ENCODE data around the gene TRAF5.

Gene TRAF5

GRCh38 chr1:211333906-211334305 lies 7.3 kb downstream of the TRAF5 start:
- H3K36me3 Mint-ChIP-seq (ENCODE audit: low read depth), result peaks cover 32% of the 10 kb centered on the region
- peak overlapping the region; percentile 27 for H3K27ac Mint-ChIP-seq
- H3K4me1 Mint-ChIP-seq (ENCODE audit: low read depth), result peaks cover 83% of the 10 kb centered on the region
- H3K4me3 Mint-ChIP-seq, result no peak overlapping the region
- H3K9me3 Mint-ChIP-seq, result no peaks in the 10 kb centered on the region
- H3K27me3 Mint-ChIP-seq (ENCODE audit: low read depth), result no peaks in the 10 kb centered on the region

DNA sequence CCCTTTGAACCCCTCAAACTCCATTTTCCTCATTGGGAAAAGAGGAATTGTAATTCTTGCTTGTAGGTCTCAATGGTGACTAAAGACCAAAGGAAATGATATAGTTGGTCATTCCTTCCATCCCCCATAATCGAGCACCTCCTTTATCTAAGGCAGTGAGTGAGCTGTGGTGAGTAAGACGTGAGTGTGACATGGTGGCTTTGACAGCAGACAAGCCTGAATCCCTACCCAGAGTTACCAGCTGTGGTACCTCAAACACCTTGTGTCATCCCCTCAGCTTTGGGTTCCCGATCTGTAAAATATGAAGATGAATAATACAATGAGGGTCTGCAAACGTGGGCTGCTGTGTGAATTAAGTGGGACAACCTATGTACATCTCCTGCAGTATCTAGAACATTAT lies 8.4 kb downstream of the TRAF5 start:
- Mint-ChIP-seq H3K36me3 (ENCODE audit: low read depth) (peaks cover 30% of the 10 kb centered on the region), H3K27me3 (ENCODE audit: low read depth) (no peaks in the 10 kb centered on the region), H3K9me3 (no peaks in the 10 kb centered on the region), H3K27ac (peak overlapping the region; percentile 92), H3K4me3 (peak overlapping the region; percentile 69), H3K4me1 (ENCODE audit: low read depth) (peaks cover 80% of the 10 kb centered on the region)

DNA sequence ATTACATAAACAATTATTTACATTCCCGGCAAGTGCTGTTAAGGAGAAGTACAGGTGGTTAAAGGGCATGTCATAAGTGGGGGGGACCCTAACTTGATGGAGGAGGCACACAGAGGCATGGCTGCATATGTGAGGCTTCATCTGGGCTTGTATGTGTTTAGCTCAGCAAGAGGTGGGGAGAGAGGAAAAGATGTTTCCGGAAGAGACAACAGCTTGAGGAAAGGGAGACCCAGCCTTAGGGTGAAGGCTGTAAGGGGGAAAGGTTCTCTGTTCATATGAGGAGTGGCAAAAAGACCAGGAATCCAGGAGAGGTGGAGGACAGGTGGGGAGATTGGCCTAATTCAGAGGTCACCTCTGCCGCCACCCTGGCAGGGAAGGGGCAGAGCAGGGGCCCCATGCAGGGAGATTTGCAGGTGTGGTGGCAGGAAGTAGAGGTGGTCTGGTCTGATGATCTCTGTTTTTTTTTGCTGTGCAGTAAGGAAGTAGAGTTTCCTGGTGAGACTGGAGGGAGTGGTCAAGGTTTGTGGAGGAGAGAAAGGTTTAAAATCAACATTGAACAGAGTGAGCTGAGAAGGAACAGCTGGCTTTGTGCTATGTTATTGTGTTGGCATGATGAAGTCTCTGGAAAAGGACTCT lies 9.0 kb downstream of the TRAF5 start:
- no peaks in the 10 kb centered on the region for H3K9me3 Mint-ChIP-seq
- no peaks in the 10 kb centered on the region for H3K27me3 Mint-ChIP-seq (ENCODE audit: low read depth)
- H3K4me1 Mint-ChIP-seq (ENCODE audit: low read depth), result peaks cover 74% of the 10 kb centered on the region
- peaks cover 23% of the 10 kb centered on the region for H3K36me3 Mint-ChIP-seq (ENCODE audit: low read depth)
- H3K27ac Mint-ChIP-seq, result peak overlapping the region; percentile 92
- H3K4me3 Mint-ChIP-seq, result peak overlapping the region; percentile 69

DNA sequence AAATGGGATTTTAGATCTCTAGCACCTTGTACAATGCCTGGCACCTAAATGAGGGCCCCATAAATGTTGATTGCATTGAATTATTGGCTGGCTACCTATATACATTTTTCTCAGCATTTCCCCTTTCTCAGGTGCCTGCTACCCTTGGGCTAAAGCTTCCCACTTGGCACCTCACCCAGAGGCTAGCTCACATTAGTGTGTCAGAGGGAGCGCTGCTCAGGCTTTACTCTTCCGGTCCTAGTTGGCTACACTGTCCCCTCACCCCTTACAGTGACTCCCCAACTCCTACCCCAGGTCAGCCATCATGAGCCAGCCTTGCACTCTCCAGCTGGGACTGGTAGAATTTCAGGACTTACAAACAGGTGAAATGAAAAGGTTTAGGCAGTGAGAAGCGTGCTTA lies 9.5 kb downstream of the TRAF5 start:
- no peaks in the 10 kb centered on the region for H3K9me3 Mint-ChIP-seq
- peaks cover 20% of the 10 kb centered on the region for H3K36me3 Mint-ChIP-seq (ENCODE audit: low read depth)

DNA sequence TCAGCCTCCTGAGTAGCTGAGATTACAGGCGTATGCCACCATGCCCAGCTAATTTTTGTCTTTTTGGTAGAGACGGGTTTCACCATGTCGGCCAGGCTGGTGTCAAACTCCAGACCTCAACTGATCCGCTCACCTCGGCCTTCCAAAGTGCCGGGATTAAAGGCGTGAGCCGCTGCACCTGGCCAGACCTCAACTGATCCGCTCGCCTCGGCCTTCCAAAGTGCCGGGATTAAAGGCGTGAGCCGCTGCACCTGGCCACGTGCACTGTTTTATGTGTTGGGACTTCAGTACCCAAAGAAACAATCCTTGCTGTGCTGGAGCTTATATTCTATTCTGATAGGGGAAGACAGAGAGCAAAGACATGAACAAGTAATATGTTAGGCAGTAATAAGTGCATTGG lies 10.1 kb downstream of the TRAF5 start:
- no peaks in the 10 kb centered on the region for H3K9me3 Mint-ChIP-seq
- H3K4me1 Mint-ChIP-seq (ENCODE audit: low read depth), result peaks cover 76% of the 10 kb centered on the region
- H3K27me3 Mint-ChIP-seq (ENCODE audit: low read depth), result no peaks in the 10 kb centered on the region
- H3K4me3 Mint-ChIP-seq, result peak overlapping the region; percentile 69
- H3K27ac Mint-ChIP-seq, result peak overlapping the region; percentile 92
- peaks cover 18% of the 10 kb centered on the region for H3K36me3 Mint-ChIP-seq (ENCODE audit: low read depth)

More for the DNA sequence above, 9.5 kb downstream of the TRAF5 start:
- Mint-ChIP-seq H3K27me3 (ENCODE audit: low read depth) (no peaks in the 10 kb centered on the region), H3K4me1 (ENCODE audit: low read depth) (peaks cover 74% of the 10 kb centered on the region), H3K27ac (peak overlapping the region; percentile 92), H3K4me3 (peak overlapping the region; percentile 69)

- Mint-ChIP-seq H3K27me3 (ENCODE audit: low read depth) (no peaks in the 10 kb centered on the region), H3K36me3 (ENCODE audit: low read depth) (peaks cover 20% of the 10 kb centered on the region), H3K9me3 (no peaks in the 10 kb centered on the region), H3K4me1 (ENCODE audit: low read depth) (peaks cover 70% of the 10 kb centered on the region), H3K4me3 (no peak overlapping the region), H3K27ac (peak overlapping the region; percentile 29)
Measured at GRCh38 chr1:211337430-211338223, 11.0 kb downstream of the TRAF5 start.

DNA sequence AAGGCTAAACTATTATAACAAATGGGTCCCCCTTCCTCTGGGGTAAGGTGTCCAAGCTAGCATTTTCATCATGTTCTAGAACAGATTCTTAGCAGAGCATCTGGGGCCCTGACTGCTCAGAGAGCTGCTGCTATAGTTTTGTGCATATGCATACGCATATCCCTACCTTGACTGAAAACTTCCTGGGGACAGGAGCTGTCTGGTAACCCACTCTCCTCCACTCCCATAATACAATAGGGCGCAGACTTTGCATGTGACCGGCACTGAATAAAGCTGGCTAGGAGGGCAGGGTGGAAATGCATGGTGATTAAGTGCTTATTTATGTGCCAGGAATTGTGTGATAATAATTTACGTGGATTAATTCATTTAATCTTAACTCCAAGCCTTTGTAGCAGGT lies 11.6 kb downstream of the TRAF5 start:
- no peak overlapping the region for H3K27ac Mint-ChIP-seq
- H3K4me3 Mint-ChIP-seq, result no peak overlapping the region
- peaks cover 22% of the 10 kb centered on the region for H3K36me3 Mint-ChIP-seq (ENCODE audit: low read depth)
- no peaks in the 10 kb centered on the region for H3K27me3 Mint-ChIP-seq (ENCODE audit: low read depth)
- H3K4me1 Mint-ChIP-seq (ENCODE audit: low read depth), result peaks cover 69% of the 10 kb centered on the region
- no peaks in the 10 kb centered on the region for H3K9me3 Mint-ChIP-seq

DNA sequence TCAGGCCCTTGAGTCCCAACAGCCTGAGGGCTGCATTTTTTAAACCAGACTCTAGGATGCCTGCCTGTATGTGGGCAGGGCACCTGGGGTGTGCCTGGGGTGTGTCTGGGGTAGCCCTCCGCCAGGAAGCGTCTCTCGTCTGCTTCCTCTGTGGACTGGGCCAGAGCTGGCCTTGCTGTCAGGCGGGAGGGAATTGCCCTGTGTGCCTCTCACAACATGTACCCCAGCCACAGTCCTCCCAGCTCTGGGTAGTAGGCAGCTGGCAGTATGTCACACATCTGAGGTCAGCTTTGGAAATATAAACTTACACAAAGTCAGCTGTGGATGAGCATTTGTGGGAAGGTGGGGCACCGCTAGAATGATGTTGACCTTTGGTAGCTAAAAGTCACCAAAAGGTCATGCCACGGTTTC lies 13.0 kb downstream of the TRAF5 start:
- Mint-ChIP-seq H3K36me3 (ENCODE audit: low read depth) (peaks cover 22% of the 10 kb centered on the region), H3K27ac (peak overlapping the region; percentile 76), H3K27me3 (ENCODE audit: low read depth) (no peaks in the 10 kb centered on the region), H3K4me1 (ENCODE audit: low read depth) (peaks cover 65% of the 10 kb centered on the region), H3K4me3 (no peak overlapping the region), H3K9me3 (no peaks in the 10 kb centered on the region)

GRCh38 chr1:211340622-211341507 lies 14.2 kb downstream of the TRAF5 start:
- H3K36me3 Mint-ChIP-seq (ENCODE audit: low read depth), result peaks cover 15% of the 10 kb centered on the region
- no peak overlapping the region for H3K27ac Mint-ChIP-seq
- peaks cover 54% of the 10 kb centered on the region for H3K4me1 Mint-ChIP-seq (ENCODE audit: low read depth)
- no peak overlapping the region for H3K4me3 Mint-ChIP-seq
- no peaks in the 10 kb centered on the region for H3K9me3 Mint-ChIP-seq
- no peaks in the 10 kb centered on the region for H3K27me3 Mint-ChIP-seq (ENCODE audit: low read depth)

- H3K4me3 Mint-ChIP-seq, result no peak overlapping the region
- peaks cover 50% of the 10 kb centered on the region for H3K4me1 Mint-ChIP-seq (ENCODE audit: low read depth)
- peaks cover 17% of the 10 kb centered on the region for H3K36me3 Mint-ChIP-seq (ENCODE audit: low read depth)
- H3K27ac Mint-ChIP-seq, result no peak overlapping the region
- H3K9me3 Mint-ChIP-seq, result no peaks in the 10 kb centered on the region
- H3K27me3 Mint-ChIP-seq (ENCODE audit: low read depth), result no peaks in the 10 kb centered on the region
Measured at GRCh38 chr1:211341999-211342398, 15.4 kb downstream of the TRAF5 start.

DNA sequence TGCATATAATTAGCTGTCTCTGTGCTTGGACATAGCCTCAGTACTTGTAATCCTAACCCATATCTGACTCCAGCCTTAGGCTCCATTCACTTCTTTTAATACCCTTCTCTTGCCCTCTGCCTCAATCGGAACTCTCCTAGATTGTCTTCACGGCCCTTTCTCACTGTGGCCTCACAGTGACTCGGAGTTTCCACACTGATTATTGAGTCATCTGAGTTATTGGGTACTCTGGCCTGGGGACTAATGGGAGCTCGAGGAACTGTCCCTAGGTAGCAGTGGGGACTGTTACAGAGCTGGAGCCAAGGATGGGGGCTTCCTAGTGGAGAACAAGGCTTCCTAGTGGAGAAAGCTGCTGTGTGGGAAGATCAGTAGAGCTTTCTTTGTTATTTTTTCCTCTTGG lies 17.0 kb downstream of the TRAF5 start:
- Mint-ChIP-seq H3K27me3 (ENCODE audit: low read depth) (no peaks in the 10 kb centered on the region), H3K9me3 (no peaks in the 10 kb centered on the region), H3K4me1 (ENCODE audit: low read depth) (peaks cover 39% of the 10 kb centered on the region), H3K27ac (no peak overlapping the region), H3K36me3 (ENCODE audit: low read depth) (peaks cover 11% of the 10 kb centered on the region), H3K4me3 (no peak overlapping the region)

- Mint-ChIP-seq H3K27me3 (ENCODE audit: low read depth) (no peaks in the 10 kb centered on the region), H3K36me3 (ENCODE audit: low read depth) (peaks cover 12% of the 10 kb centered on the region), H3K4me1 (ENCODE audit: low read depth) (peaks cover 35% of the 10 kb centered on the region), H3K9me3 (no peaks in the 10 kb centered on the region), H3K4me3 (no peak overlapping the region), H3K27ac (no peak overlapping the region)
Measured at GRCh38 chr1:211344152-211344618, 17.6 kb downstream of the TRAF5 start.

DNA sequence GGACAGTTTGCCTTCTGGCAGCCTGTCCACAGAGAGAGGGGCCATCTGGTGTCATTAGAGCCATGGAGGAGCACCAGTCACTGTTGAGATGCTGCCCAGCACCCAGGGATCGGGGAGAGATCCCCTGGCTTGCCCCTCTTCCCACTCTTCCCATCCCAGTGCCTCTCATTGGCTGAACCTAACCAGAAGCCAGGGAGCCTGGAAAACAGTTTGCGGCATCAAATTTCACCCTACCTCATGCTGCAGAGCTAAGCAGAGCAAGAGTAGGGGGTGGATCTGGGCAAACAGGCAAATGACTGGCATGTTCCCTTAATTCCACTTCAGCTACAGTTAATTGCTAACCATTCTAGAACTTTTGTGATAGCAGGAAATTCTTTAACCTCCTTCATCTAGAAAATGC lies 19.1 kb downstream of the TRAF5 start:
- Mint-ChIP-seq H3K36me3 (ENCODE audit: low read depth) (peaks cover 23% of the 10 kb centered on the region), H3K9me3 (no peaks in the 10 kb centered on the region), H3K27ac (no peak overlapping the region), H3K27me3 (ENCODE audit: low read depth) (no peaks in the 10 kb centered on the region), H3K4me1 (ENCODE audit: low read depth) (peaks cover 37% of the 10 kb centered on the region), H3K4me3 (no peak overlapping the region)

DNA sequence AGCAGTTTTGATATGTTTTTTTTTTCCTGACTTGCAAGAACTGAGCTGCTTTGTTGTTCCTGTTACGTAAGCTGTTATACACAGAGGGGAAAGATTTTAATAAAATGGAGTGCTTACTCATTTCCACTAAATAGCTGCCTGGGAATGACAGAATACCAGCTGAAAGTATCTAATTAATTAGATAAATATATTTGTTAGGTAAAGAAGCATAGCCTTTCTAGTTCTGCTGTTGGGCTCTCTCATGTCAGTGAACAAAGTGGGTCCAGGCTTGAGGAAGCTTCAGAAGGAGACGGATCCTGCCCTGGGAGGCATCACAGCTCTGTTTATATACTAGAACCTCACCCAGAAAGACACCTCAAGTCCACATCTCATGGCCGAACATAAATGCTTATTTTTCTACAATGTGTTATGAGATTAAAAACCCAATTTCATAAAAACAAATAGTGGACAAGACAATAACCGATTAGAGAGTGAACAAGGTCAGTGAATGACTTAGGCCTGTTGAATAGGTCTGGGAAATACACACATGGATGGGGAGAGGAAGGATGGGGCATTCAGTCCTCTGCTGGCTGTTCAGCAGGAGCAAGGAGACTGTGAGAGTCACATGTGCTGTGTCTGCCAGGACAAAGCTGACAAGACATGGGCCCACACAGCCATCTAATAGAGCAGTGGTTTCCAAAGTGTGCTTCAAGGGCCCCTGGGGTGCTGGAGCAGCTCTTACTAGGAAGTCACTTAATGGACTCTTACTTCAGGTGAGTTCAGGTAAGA lies 20.6 kb downstream of the TRAF5 start:
- H3K36me3 Mint-ChIP-seq (ENCODE audit: low read depth), result peaks cover 34% of the 10 kb centered on the region
- no peak overlapping the region for H3K4me3 Mint-ChIP-seq
- no peak overlapping the region for H3K27ac Mint-ChIP-seq
- no peaks in the 10 kb centered on the region for H3K27me3 Mint-ChIP-seq (ENCODE audit: low read depth)
- H3K9me3 Mint-ChIP-seq, result peaks cover 9% of the 10 kb centered on the region
- H3K4me1 Mint-ChIP-seq (ENCODE audit: low read depth), result peaks cover 39% of the 10 kb centered on the region
